Endothelial cell of umbilical vein (primary cell): ENCODE measurements around the gene SWI5.

ENCODE experiments used
- CTCF ChIP-seq, 2 donors: IDR thresholded peaks; 1 replicate in 1 of 2; 2 replicates in 1 of 2; pipeline ENCODE4 v1.5.1; 2011; ENCODE audit warnings: low read length in 2 of 2, mild to moderate bottlenecking in 2 of 2, moderate library complexity in 2 of 2, control low read depth in 1 of 2, inconsistent platforms in 1 of 2, low read depth in 1 of 2; ENCODE audit not compliant: insufficient read depth in 1 of 2; ENCODE audit errors: extremely low read depth in 1 of 2
- EZH2 ChIP-seq: IDR thresholded peaks from 2 replicates; pipeline ENCODE4 v1.6.1; 2012; ENCODE audit warnings: borderline replicate concordance, low read depth, mild to moderate bottlenecking, moderate library complexity, low read length, inconsistent platforms; ENCODE audit not compliant: severe bottlenecking
- FOS ChIP-seq: IDR thresholded peaks from 2 replicates; pipeline ENCODE4 v1.6.1; 2011; ENCODE audit warnings: mild to moderate bottlenecking, low read length, moderate library complexity, borderline replicate concordance; ENCODE audit not compliant: insufficient read depth
- MAX ChIP-seq: IDR thresholded peaks from 2 replicates; pipeline ENCODE4 v1.6.1; 2011; ENCODE audit not compliant: insufficient read depth, insufficient read length
- MYC ChIP-seq: IDR thresholded peaks from one replicate; pipeline ENCODE4 v1.6.1; 2011; ENCODE audit warnings: mild to moderate bottlenecking, low read depth, low read length
- POLR2A ChIP-seq: IDR thresholded peaks from 2 replicates; pipeline ENCODE4 v1.6.1; 2012; ENCODE audit warnings: low read depth, mild to moderate bottlenecking, control low read depth, low read length
- POLR2AphosphoS5 ChIP-seq: IDR thresholded peaks from 2 replicates; pipeline ENCODE4 v1.6.1; 2012; ENCODE audit warnings: low read depth, mild to moderate bottlenecking, control low read depth, low read length, moderate library complexity; ENCODE audit not compliant: insufficient read depth

- no peak for TF ChIP-seq CTCF (IDR thresholded peaks at IDR 0.05; ENCODE audit: extremely low read depth in 1 of 2, insufficient read depth in 1 of 2, low read depth in 1 of 2, low read length in 2 of 2)
- no peak for TF ChIP-seq EZH2
- no peak for TF ChIP-seq POLR2A
- no peak for TF ChIP-seq MYC
- no peak for TF ChIP-seq POLR2AphosphoS5
- no peak for TF ChIP-seq FOS
- TF ChIP-seq MAX = no peak
These were observed 34.0 kb upstream of the SWI5 start for GRCh38 chr9:128242124-128242523.
